Activated T-cell treated with anti-CD3 and anti-CD28 coated beads, Interleukin-2, amount 50 U/mL, for 48 hours (primary cell): ENCODE data around the gene FBXL3.
A peak's percentile ranks its signal among the peaks of the same experiment; 100 is the strongest.
"Not testable (repeated sequence)": the region's sequence is repeated elsewhere in the genome, so short reads cannot be mapped to it uniquely, and the experiment has no call there.

ENCODE experiments used
- DNase-seq, 2 experiments: peaks; one replicate each; pipeline ENCODE4 v3.0.0-alpha.2; 2020

Gene FBXL3

DNA sequence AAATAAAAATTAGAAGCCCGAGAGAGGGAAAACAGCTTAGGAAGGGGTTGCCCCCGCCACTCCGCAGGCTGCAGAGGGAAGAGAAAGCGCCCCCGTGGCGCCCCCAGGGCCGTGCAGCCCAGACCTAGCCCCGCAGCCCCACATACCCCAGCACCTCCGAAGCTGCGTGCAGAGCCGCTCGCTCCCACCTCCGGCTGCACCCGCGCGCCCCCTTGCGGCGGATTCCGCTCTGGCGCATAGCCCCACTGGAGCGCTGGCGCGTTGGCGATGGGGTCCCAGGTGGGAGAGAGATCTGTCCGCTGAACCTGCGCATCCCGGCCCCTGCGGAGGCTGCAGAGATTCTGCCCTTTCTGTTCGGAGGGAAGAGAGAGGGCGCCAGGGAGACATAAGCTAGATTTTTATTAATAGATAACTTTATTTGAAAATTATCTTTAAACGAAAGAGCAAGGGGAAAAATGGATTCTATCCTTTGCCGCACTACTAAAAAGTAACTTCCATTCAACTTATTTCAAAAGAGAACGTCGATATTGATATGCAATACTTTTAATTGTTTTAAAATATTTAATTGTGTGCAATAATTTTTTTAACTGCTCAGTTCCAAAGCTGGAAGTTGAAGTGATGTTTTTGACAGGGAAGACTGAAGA lies 46.8 kb downstream of the FBXL3 start:
- peak; percentile 94 for DNase-seq

DNA sequence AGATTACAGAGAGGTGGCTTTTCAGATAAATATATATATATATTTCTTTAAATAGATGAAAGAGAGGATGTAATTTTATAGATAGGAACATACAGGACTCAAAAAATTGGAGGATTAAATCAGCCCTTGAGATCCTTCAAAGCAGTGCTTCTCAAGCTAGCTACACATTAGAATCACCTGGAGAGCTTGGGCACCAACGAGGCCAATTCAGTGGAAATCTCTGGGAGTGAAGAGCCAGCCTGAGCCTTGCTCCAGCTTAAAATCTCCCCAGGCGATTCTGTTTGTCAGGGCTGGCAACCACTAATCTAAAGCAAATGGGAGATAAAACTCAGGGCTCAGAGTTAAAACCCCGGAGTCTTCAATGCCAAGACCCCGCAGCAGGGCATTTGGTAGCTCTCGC lies 50.0 kb downstream of the FBXL3 start:
- no peak for DNase-seq

DNA sequence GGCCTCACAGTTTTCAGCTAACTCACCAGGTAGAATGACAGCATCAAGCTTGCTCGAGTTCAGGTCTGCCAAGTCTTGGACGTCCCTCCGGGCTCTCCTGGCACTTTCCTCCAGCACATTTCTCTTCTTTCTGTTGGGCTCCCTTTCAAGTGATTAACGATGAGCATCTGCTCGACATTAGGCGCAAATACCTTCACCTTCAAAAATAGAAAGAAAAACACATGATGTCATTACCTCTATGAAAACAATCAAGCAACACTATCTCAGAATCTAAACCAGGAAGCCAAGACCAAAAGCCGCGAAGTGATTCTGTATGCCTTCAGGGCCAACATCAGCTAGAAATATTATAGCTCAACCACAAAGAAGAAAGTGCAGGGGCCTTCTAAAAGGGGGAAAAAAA lies 50.5 kb downstream of the FBXL3 start:
- DNase-seq, result no peak

DNA sequence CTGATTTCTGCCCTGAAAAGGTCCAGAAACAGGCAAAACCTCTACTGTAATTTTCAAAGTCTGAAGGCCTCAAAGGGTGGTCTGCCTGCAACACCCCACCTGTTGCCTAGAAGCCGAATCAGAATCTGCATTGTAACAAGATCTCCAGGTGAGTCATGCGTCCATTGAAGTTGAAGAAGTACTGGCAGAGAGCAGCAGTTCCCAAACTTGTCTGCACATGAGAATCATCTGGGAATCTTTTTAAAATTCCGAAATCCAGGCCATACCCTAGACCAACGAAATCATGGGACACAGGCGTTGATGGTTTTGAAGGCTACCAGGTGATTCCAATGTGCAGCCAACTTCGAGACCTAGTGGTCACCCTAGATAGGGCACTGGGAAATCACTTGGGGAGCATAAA lies 51.1 kb downstream of the FBXL3 start:
- DNase-seq, result no peak

DNA sequence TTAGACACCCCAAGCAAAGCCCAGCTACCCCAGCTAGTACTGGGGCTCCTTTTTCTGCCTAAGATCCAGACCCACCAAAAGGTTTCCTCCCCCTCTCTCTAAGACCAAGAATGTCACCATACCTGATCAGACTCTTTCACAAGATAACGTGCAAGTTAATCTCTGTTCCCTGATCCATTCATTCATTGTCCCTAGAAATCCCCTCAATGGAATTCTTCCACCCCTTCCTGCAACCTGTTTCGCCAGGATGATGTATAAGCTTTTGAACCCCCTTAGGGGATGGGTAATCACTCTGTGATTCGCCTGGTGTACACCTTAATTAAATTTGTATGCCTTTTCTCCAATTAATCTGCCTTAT lies 52.4 kb downstream of the FBXL3 start:
- no peak for DNase-seq

DNA sequence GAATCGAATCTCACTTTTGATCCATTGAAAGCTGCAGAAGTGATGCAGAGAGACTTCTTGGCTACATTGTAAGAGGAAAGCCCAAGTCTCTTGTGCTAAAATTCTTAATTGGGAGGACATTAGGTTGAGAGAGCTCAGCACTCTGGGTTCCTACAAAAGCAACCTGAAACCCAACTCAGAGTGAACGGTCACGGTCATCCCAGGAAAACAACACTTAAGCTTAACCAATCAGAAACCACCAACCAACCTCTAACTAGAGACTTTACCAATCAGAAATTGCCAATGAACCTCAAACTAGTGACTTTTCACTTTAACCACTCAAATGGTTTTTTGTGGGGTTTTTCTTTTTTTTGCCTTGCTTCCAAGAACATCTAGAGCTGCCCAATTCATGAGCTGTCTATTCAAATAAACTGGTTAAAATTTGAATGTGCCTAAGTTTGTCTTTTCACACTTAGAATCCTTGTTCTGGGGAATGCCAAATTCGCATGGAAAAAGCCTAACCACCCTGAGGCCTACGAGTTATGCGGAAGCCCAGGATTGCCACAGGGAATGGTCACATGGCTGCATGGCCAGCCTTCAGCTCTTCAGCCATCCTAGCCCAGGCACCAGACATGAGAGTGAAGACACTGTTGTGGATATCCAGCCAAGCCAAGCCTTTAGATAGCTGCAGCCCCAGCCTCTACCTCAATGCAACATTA lies 52.9 kb downstream of the FBXL3 start:
- DNase-seq, result no peak

DNA sequence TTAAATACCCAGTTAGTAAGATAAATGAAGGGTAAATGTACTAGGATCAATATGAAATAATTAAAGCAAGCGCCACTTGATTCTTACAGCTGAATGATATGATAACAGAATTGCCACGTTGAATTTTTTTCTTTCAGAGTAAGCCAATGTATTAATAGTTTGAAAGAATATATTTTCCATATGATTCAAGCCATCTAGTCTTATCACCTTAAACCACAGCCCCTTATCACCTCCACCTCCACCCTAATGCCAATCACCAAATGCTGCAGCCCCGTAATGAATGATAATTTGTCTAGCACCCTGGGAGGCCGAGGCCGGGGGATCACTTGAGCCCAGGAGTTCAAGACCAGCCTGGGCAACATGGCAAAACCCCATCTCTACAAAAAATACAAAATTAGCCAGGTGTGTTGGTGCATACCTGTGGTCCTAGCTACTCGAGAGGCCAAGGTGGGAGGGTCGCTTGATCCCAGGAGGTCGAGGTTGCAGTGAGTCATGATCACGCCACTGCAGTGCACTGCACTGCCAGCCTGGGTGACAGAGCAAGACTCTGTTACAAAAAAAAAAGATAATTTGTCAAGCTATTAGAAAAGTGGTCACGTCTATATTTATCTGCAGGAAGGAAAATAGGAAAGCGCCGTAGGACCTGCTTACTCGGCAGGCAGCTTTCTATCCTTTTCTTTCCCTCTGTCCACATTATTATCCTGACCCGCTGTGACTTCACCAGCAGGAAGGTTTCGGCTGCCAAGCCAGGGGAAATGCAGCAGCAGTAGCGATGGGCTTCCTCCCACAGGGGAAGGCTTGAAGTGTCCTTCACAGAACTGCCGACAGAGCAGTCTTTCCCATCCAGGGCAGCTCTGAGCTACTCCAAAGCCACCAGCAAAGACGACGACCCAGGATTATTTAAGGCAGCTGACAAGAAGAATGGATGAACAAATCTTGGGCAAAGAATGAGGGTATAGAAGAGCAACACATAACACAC lies 54.8 kb downstream of the FBXL3 start:
- no peak for DNase-seq

DNA sequence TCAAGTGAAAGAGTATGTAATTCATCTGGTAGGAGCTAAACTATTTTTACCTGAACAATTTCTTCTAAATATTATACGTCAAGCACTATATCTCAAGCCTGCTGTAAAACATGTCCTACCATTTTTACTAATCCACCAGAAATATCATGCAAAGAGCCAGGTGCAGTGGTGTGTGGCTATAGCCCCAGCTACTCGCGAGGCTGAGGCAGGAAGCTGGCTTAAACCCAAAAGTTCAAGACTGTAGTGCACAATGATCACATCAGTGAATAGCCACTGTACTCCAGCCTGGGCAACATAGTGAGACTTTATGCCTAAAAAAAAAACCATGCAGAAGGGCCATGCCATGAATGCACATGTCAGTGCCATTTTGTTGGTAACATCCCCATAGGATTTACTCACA lies 55.7 kb downstream of the FBXL3 start:
- no peak for DNase-seq

DNA sequence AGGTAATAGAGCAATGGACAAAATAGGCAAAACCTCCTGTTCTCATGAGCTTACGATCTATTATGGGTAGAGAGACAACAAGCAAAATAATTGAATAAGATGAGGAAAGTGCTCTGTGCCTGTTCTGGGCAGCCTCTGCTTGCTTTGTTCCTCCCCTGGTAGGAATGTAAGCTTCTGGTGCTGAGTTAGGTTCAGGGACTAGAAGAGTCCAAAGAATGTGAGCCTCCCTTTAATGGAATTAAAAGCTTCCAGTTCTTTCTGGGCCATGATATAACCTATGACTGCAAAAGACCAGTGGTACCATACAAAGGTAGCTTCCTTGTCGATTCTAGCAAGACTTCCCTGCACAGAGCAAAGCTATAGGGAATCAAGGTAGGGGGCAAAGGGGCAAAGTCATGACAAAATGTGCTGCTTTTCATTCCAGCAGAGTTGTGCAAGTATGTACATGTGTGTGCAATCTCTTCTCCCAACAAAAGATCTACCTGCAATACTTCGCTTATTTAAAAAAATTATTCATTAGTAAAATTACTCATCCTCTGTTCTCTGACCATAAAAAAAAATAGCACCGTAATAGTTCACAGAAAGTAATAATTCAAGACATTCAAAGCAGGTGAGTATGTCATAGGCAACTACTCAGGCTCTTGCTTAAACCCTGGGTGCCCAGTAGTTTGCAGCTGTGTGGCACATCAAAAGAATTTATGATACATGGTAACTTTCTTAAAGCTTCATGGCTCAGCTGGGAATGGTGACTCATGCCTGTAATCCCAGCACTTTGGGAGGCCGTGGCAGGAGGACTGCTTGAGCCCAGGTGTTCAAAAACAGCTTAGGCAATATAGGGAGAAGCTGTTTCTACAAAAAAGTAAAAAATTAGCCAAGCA lies 57.2 kb downstream of the FBXL3 start:
- no peak for DNase-seq

DNA sequence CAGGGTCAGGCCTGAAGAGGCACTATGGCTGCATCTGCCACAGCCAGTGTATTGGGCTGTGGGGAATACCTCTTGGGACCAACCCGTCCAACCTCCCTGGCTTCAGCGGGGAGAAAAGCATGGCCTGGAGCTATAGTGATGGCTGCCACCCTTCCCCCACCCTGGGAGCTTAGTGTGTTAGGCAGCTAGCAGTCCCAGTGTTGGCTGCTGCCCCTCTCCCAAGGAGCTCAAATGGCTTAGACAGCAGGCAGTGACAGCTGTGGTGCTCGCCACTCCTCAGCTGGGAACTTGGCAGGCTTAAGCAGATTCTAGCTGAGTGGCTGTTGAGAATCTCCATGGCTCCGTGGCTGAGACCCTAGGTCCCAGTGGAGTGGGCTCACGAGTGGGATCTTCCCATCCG lies 58.9 kb downstream of the FBXL3 start:
- no peak for DNase-seq

DNA sequence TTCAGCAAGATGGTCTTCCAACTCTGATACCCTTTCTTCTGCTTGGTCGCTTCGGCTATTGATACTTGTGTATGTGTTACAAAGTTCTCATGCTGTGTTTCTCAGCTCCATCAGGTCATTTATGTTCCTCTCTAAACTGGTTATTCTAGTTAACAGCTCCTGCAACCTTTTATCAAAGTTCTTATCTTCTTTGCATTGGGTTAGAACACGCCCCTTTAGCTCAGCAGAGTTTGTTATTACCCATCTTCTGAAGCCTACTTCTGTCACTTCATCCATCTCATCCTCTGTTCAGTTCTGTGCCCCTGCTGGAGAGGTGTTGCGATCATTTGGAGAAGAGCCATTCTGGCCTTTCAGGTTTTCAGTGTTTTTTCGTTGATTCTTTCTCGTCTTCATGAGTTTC lies 59.9 kb downstream of the FBXL3 start:
- no peak for DNase-seq

DNA sequence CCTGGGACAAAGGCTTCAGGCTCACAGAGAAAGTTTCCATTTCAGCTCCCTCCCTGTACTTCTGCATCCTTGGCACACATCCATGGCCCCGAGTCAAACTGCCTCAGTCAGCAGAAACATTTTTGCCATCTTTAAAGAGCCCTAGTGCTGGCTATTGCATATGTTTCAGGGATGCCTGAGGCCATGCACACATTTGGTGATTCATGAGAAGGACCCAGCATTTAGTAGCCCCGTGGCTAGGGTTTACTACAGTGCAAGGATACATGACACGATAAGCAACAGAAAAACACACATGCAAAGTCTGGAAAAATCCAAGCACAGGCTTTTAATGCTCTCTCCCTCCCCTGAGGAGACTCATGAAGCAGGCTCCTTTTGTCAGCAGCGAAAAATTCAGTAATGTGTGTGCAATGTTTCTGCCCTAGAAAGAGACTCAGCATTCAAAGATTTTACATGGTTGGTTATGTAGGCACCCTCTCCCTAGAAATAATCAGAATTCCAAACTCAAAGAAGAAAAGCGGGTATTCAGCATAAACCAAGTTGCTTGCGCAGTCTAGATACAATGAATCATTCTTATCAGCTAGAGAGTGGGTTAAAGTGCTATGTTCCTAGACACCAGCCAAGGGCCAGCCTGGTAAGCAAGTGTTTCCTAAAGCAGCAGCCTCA lies 61.1 kb downstream of the FBXL3 start:
- DNase-seq, result no peak

DNA sequence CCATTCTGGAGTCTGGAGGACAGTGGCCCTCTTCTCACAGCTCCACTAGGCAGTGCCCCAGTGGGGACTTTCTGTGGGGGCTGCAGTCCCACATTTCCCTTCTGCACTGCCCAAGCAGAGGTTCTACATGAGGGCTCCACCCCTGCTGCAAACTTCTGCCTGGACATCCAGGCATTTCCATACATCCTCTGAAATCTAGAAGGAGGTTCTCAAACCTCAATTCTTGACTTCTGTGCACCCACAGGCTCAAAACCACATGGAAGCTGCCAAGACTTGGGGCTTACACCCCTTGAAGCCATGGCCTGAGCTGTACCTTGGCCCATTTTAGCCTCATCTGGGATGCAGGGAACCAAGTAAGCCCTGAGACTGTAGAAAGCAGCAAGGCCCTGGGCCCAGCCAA lies 67.2 kb downstream of the FBXL3 start:
- not testable (repeated sequence) for DNase-seq

DNA sequence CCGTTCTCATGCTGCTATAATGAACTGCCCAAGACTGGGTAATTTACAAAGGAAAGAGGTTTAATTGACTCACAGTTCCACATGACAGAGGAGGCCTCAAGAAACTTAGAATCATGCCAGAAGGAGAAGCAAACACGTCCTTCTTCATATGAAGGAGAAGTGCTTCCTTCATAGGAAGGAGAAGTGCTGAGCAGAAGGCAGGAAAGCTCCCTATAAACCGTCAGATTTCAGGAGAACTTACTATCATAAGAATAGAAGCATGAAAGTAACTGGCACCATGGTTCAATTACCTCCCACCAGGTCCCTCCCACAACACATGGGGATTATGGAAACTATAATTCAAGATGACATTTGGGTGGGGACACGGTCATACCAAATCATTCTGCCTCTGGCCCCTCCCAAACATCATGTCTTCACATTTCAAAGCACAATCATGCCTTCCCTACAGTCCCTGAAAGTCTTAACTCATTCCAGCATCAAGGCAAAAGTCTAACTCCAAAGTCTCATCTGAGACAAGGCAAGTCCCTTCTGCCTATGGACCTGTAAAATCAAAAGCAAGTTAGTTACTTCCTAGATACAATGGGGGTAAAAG lies 68.0 kb downstream of the FBXL3 start:
- no peak for DNase-seq

DNA sequence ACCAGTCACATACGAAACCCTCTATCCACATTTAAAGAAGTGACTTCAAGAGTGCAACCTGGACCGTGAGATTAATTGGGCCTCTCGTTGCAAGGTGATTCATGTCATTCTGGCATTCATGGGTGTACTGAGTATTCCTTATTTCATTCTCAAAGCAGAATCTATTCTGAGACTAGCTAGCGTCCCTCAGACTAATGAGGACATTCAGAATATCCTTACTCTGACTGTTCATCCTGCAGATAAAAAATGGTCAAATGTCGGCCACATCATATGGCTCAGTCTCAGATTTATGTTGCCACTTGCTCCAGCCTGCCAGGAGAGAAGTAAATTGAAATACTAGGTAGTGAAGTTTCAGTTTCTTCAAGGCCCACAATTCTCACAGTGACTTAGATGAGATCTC lies 71.3 kb downstream of the FBXL3 start:
- no peak for DNase-seq
